HG03095 (cell line): Measurements from ENCODE around the gene GEN1.
"Not testable (repeated sequence)": the region's sequence is repeated elsewhere in the genome, so short reads cannot be mapped to it uniquely, and the experiment has no call there.

Experiments used
- ATAC-seq: cut with Tn5 transposase; IDR thresholded peaks from one replicate; pipeline ENCODE4 v1.9.1; 2021; ENCODE audit warnings: moderate library complexity; ENCODE audit not compliant: unreplicated experiment

GEN1 gene

DNA sequence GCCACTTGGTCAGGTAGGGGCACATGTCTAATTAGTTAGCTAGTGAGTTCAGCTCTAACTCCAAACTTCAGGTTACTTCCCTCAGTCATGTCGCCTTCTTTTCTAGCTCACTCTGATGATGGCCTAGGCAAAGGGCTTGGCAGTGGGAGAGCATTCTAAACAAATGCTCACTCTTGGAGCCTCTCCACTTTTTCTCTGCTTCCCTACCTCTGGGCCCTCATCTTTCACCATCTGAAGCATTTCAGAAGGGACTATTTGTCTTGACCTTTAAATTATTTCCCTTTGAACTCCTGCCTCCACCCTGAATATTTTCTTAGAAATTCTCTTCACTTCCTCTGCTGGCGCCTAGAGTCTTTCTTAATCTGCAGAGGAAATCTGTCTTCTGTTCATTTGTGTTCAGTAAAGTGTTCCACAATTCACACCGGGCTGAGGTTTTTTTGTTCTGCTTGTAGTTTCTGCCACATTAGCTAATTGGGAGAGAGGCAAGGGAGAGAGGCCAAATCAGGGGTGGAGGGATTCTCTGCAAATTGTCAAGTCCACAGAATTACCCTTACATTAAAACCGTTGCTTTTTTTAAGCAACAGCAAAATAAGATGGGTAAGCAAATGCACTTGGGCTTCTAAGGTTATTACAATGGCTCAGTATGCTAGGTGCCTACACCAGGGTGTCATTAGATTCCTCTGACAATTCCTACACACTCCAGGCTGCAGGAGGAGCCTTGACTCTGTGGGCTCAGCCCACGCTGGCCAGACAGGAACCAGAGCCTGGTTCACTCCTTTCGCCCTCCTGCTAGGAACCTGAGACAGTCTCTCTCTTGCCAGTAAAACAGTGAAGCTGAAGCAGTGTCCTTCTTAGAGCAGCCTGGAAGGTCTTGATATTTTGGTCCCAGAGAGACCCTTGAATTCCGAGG, 67.9 kb downstream of the GEN1 start:
- peak; percentile 32 for ATAC-seq

GRCh38 chr2:17822445-17823117, 68.6 kb downstream of the GEN1 start:
- ATAC-seq: peak; percentile 50

GRCh38 chr2:17823646-17824045, 69.7 kb downstream of the GEN1 start:
- not testable (repeated sequence) for ATAC-seq

DNA sequence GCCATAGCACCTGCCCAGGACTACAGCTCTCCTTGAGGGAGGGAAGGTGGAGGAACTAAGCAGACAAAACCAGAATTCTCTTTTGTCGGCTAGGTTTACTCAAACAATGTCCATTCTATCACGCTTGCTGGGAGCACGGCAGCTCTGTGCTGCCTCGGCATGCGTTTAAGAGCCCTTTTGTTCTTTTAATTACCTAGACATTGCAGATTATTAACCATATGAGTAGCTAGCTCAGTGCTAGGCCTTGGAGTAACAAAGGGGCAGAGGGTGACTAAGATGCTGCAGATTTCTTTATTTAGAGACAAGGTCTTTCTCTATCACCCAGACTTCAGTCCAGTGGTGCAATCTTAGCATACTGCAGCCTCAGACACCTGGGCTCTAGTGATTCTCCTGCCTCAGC, 73.4 kb downstream of the GEN1 start:
- ATAC-seq: no peak

- ATAC-seq: no peak
Observed at GRCh38 chr2:17827785-17828184, 73.8 kb downstream of the GEN1 start.

GRCh38 chr2:17830053-17831034, 76.4 kb downstream of the GEN1 start:
- peak; percentile 94 for ATAC-seq

DNA sequence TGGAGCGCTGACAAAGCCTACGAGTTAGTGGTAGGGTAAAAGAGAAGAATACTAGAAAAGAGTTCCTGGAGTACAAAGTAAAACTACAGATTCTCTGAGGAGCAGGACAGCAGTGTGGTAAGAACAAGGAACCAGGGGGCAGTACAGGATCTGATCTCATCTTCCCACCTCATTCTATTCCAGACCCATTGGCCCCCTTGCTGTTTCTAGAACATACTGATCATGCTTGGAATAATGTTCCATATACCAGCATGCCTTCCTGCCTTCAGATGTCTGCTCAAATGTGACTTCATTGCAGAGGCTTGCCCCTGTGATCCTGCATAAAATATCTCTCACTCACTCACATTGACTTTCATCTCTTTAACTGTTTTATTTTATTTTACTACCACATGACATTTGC, 81.6 kb downstream of the GEN1 start:
- no peak for ATAC-seq
